ENCODE data around the gene KCNJ18.
"Not testable (repeated sequence)": the region's sequence is repeated elsewhere in the genome, so short reads cannot be mapped to it uniquely, and the experiment has no call there.

- TF ChIP-seq, protein P1, sequence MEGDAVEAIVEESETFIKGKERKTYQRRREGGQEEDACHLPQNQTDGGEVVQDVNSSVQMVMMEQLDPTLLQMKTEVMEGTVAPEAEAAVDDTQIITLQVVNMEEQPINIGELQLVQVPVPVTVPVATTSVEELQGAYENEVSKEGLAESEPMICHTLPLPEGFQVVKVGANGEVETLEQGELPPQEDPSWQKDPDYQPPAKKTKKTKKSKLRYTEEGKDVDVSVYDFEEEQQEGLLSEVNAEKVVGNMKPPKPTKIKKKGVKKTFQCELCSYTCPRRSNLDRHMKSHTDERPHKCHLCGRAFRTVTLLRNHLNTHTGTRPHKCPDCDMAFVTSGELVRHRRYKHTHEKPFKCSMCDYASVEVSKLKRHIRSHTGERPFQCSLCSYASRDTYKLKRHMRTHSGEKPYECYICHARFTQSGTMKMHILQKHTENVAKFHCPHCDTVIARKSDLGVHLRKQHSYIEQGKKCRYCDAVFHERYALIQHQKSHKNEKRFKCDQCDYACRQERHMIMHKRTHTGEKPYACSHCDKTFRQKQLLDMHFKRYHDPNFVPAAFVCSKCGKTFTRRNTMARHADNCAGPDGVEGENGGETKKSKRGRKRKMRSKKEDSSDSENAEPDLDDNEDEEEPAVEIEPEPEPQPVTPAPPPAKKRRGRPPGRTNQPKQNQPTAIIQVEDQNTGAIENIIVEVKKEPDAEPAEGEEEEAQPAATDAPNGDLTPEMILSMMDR (IDR thresholded peaks at IDR 0.05; ENCODE audit: poor library complexity, severe bottlenecking), result not testable (repeated sequence)
- TF ChIP-seq EP300, MXI1 (conservative IDR thresholded peaks at IDR 0.05; ENCODE audit: poor library complexity, severe bottlenecking): not testable (repeated sequence)
These were observed 58.8 kb downstream of the KCNJ18 start for GRCh38 chr17:21751111-21751510.
